Tibial nerve (tissue), 4 donors: ENCODE results near the gene CACNA1H. TPM values are rescaled to one million over a fixed set of nuclear protein-coding genes. Genes with fewer than 3 reads are reported as not detected.

Source experiments
- DNase-seq, 2 donors: peaks; one replicate each; pipeline ENCODE4 v3.0.0-alpha.2; 2019; ENCODE audit warnings: low spot score in 2 of 2
- H3K27ac ChIP-seq, 4 donors: fragments of 200-600 bp; sonication (generic) in 3 of 4; one replicate each; pipeline ENCODE4 v1.5.1; 2017 to 2019; ENCODE audit warnings: mild to moderate bottlenecking in 1 of 4
- H3K27me3 ChIP-seq, 2 donors: fragments of 200-600 bp; sonication (generic) in 1 of 2; one replicate each; pipeline versions ENCODE4 v1.5.1 to v1.6.0; 2017 to 2019
- H3K36me3 ChIP-seq, 3 donors: fragments of 200-600 bp; sonication (generic); one replicate each; pipeline ENCODE4 v1.5.1; 2018 to 2019
- H3K4me1 ChIP-seq, 4 donors: fragments of 200-600 bp; sonication (generic) in 3 of 4; one replicate each; pipeline ENCODE4 v1.5.1; 2017 to 2019
- H3K4me3 ChIP-seq, 4 donors: fragments of 200-600 bp; sonication (generic) in 3 of 4; one replicate each; pipeline ENCODE4 v1.5.1; 2017 to 2019; ENCODE audit warnings: mild to moderate bottlenecking in 1 of 4, moderate library complexity in 1 of 4
- H3K9me3 ChIP-seq, 4 donors: fragments of 200-600 bp; sonication (generic) in 3 of 4; one replicate each; pipeline ENCODE4 v1.5.1; 2017 to 2019
- EP300 ChIP-seq, 2 donors: sonication (generic); formaldehyde crosslinking; IDR thresholded peaks; one replicate each; pipeline ENCODE4 v1.6.1; 2017; ENCODE audit warnings: antibody characterized with exemption in 2 of 2, mild to moderate bottlenecking in 1 of 2
- POLR2A ChIP-seq, 2 donors: fragments of 450-650 bp; IDR thresholded peaks; one replicate each; pipeline ENCODE4 v1.6.1; 2017; ENCODE audit warnings: antibody characterized with exemption in 2 of 2, mild to moderate bottlenecking in 2 of 2, moderate library complexity in 2 of 2
- WGBS, 2 donors: methylation state at CpG; one replicate each; pipeline ENCODE4 v1.1.5; 2018; 5-methylcytosine and 5-hydroxymethylcytosine counted together
- total RNA-seq, 4 donors: library from RNA; depleted of rRNA; stranded (reverse); fragments of >200 nt; gene quantifications; one replicate each; pipeline ENCODE4 v1.1.0, GENCODE V29; 2016
- TF ChIP-seq, protein P1 (sequence below), 5 experiments: fragments of 200-600 bp in 3 of 5; fragments of 450-650 bp in 2 of 5; sonication (generic) in 3 of 5; IDR thresholded peaks; one replicate each; pipeline ENCODE4 v1.5.1; 2016 to 2019; ENCODE audit warnings: antibody characterized with exemption in 5 of 5, mild to moderate bottlenecking in 3 of 5, moderate library complexity in 2 of 5

The CACNA1H gene
- total RNA-seq, 4 donors from 2014 or later, result 3.8 to 12.0 (median 9.0) TPM

DNA sequence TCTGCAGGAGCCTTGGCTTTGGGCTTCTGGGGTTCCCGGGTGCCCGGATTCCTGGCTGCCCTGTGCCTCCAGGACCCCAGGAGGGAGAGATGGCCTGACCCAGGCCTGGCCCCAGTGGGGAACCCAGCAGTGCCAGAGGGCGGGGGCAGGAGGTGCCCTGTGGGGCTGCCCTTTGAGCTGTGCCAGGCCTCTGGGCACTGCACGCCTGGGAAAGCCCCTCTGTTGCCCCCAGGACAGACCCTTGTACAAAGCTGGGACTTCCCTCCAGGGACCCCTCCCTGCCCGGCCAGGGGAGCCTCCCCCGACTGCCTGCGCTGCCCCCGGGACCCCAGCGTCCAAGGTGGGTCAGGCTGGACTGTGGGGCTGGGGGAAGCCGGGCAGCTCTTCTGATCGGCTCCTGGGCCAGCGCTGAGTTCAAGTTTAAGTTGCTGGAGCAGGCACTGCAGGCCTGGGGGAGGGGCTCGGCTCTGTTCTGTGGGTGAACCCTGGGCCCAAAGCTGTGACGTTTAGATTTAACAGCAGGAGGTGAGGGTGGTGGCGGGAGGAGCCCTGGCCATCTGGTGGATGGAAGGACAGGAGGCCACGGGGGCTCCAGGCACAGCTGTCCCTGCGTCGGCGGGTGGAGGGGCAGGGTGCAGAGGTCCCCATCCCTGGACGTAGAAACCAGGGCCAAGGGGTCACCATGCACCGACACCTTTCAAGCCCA is 29.2 kb upstream of the CACNA1H start:
- H3K27ac ChIP-seq, result no peak overlapping the region
- no peak for TF ChIP-seq EP300 (IDR thresholded peaks at IDR 0.05)
- TF ChIP-seq, protein P1, sequence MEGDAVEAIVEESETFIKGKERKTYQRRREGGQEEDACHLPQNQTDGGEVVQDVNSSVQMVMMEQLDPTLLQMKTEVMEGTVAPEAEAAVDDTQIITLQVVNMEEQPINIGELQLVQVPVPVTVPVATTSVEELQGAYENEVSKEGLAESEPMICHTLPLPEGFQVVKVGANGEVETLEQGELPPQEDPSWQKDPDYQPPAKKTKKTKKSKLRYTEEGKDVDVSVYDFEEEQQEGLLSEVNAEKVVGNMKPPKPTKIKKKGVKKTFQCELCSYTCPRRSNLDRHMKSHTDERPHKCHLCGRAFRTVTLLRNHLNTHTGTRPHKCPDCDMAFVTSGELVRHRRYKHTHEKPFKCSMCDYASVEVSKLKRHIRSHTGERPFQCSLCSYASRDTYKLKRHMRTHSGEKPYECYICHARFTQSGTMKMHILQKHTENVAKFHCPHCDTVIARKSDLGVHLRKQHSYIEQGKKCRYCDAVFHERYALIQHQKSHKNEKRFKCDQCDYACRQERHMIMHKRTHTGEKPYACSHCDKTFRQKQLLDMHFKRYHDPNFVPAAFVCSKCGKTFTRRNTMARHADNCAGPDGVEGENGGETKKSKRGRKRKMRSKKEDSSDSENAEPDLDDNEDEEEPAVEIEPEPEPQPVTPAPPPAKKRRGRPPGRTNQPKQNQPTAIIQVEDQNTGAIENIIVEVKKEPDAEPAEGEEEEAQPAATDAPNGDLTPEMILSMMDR (IDR thresholded peaks at IDR 0.05), result no peak
- no peak for TF ChIP-seq POLR2A (IDR thresholded peaks at IDR 0.05)
- no peaks in the 10 kb centered on the region for H3K36me3 ChIP-seq
- no peak overlapping the region for H3K4me3 ChIP-seq
- peaks cover 0 to 3% (median 0%) of the 10 kb centered on the region in 4 donors for H3K4me1 ChIP-seq
- WGBS, 2 donors, result 55 to 63% methylated on average over 13 to 16 of the region's 21 CpGs
- H3K9me3 ChIP-seq, result no peaks in the 10 kb centered on the region
- no peak for DNase-seq
- H3K27me3 ChIP-seq, result peaks cover 0 to 75% of the 10 kb centered on the region in 2 donors

DNA sequence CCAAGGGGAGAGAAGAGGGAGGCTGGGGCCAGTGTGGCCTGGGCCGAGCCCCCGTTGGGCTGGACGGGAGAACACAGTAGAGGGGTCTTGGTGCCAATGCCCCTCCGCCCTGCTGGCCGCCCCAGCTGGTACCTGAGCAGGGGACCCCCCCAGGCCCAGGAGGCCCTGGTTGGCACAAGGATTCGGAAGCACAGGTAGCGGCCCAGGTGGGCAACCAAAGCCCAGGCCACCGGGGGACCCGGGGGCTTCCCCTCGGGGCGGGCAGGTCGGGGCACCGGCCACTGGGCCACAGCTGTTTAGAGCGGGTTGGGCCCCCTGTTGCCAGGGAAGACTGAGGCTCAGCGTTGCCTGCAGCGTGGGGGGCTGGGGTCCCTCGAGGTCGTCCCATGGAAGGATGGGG is 28.6 kb upstream of the CACNA1H start:
- Histone ChIP-seq H3K4me1 (peaks cover 0 to 3% (median 0%) of the 10 kb centered on the region in 4 donors), H3K9me3 (no peaks in the 10 kb centered on the region), H3K4me3 (no peak overlapping the region), H3K36me3 (no peaks in the 10 kb centered on the region), H3K27me3 (peaks cover 0 to 69% of the 10 kb centered on the region in 2 donors), H3K27ac (no peak overlapping the region)
- TF ChIP-seq EP300 (IDR thresholded peaks at IDR 0.05), result no peak
- no peak for TF ChIP-seq POLR2A (IDR thresholded peaks at IDR 0.05)
- TF ChIP-seq, protein P1 (IDR thresholded peaks at IDR 0.05), result no peak
- no peak for DNase-seq
- WGBS, 2 donors, result 73 to 83% methylated on average over 5 to 8 of the region's 18 CpGs

DNA sequence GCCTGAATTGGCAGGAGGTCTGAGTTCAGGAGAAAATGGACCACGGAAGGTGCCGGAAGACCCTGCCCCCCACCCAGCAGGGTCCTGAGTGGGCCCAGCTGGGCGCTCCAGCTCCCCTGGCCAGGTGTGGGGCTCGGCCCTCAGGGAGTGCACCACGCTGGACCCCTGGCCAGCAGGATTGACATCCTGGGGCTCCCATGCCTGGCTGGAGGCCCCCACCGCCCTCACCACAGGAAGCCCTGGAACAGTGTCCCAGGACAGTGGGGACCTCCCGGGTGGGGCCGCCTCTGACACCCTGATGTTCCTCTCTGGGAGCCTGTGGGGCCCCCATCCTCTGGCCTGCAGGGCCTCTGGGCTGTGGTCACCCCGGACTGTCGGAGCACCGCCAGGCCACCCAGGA is 28.1 kb upstream of the CACNA1H start:
- TF ChIP-seq POLR2A (IDR thresholded peaks at IDR 0.05), result no peak
- TF ChIP-seq EP300 (IDR thresholded peaks at IDR 0.05), result no peak
- TF ChIP-seq, protein P1 (IDR thresholded peaks at IDR 0.05), result no peak
- H3K4me1 ChIP-seq, result peaks cover 0 to 3% (median 0%) of the 10 kb centered on the region in 4 donors
- 75 to 79% methylated on average over 6 to 10 of the region's 11 CpGs for WGBS, 2 donors
- H3K9me3 ChIP-seq, result no peaks in the 10 kb centered on the region
- DNase-seq, result no peak
- no peak overlapping the region for H3K4me3 ChIP-seq
- peaks cover 0 to 68% of the 10 kb centered on the region in 2 donors for H3K27me3 ChIP-seq
- no peaks in the 10 kb centered on the region for H3K36me3 ChIP-seq
- no peak overlapping the region for H3K27ac ChIP-seq

DNA sequence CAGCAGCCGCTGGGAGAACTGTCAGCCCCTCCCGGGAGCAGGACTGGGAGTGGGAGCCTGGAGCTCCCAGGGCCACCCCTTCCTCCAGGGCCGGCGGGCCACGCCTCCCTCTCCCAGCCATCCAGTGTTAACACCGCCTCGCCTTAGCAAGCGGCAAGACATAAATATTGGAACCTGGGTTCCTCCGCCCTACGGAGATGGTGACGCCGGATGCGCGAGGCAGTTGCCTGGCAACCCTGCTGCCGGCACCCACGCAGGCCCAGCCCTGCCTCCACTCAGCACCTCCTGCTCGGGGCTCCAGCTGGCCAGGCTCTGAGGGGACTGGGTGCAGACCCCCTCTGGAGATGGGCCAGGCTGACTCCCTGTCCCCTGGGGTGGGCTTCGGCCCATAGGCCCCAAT is 27.4 kb upstream of the CACNA1H start:
- TF ChIP-seq, protein P1 (IDR thresholded peaks at IDR 0.05), result no peak
- TF ChIP-seq EP300 (IDR thresholded peaks at IDR 0.05), result no peak
- 6 to 28% methylated on average over 14 to 15 of the region's 18 CpGs for WGBS, 2 donors
- Histone ChIP-seq H3K27me3 (peaks cover 0 to 62% of the 10 kb centered on the region in 2 donors), H3K36me3 (no peaks in the 10 kb centered on the region), H3K4me1 (peaks cover 0 to 3% (median 0%) of the 10 kb centered on the region in 4 donors), H3K27ac (no peak overlapping the region), H3K9me3 (no peaks in the 10 kb centered on the region), H3K4me3 (no peak overlapping the region)
- no peak for DNase-seq

DNA sequence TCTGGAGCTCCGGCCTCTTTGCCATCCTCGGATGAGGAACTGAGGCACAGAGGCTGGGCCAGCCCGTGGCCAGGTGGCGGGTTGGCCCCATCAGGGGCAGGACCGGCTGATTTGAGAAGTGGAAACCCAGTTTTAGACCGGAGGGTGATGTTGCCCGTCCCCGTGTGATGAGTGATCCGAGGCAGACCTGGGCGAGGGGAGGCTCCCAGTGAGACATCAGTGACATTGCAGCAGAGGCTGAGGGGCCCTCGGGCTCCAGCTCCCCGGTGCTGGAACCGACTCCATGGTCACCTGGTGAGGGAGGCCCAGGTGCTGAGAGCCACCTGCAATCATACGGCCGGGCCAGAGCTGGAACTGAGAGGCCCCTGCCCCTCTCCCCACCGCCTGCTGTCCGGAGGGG is 26.9 kb upstream of the CACNA1H start:
- Histone ChIP-seq H3K4me1 (peaks cover 0 to 3% (median 0%) of the 10 kb centered on the region in 4 donors), H3K9me3 (no peaks in the 10 kb centered on the region), H3K27me3 (peaks cover 0 to 57% of the 10 kb centered on the region in 2 donors), H3K36me3 (no peaks in the 10 kb centered on the region), H3K27ac (no peak overlapping the region), H3K4me3 (no peak overlapping the region)
- no peak for DNase-seq
- 41 to 55% methylated on average over 5 to 14 of the region's 17 CpGs for WGBS, 2 donors
- TF ChIP-seq, protein P1 (IDR thresholded peaks at IDR 0.05), result no peak
- TF ChIP-seq POLR2A (IDR thresholded peaks at IDR 0.05) (no peak), EP300 (IDR thresholded peaks at IDR 0.05) (no peak)
